Astrocyte of the spinal cord (primary cell): ENCODE measurements around the gene CAMSAP3.

Experiments
- DNase-seq: peaks from one replicate; pipeline ENCODE4 v3.0.0; 2011; ENCODE audit warnings: low read depth, low spot score
- H3K4me3 ChIP-seq: 2 replicates; pipeline ENCODE4 v1.5.1; 2011; ENCODE audit warnings: low read depth, mild to moderate bottlenecking, low read length, moderate library complexity
- in situ Hi-C: cut with HindIII; loops from 2 replicates; pipeline ENCODE4 v1.10.0; 2017; ENCODE audit warnings: low sequenced_read_pairs
- TF ChIP-seq, protein P1 (sequence below): IDR thresholded peaks from 2 replicates; pipeline ENCODE4 v1.5.1; 2012; ENCODE audit warnings: low read depth, mild to moderate bottlenecking, low read length, inconsistent platforms

CAMSAP3 gene

DNA sequence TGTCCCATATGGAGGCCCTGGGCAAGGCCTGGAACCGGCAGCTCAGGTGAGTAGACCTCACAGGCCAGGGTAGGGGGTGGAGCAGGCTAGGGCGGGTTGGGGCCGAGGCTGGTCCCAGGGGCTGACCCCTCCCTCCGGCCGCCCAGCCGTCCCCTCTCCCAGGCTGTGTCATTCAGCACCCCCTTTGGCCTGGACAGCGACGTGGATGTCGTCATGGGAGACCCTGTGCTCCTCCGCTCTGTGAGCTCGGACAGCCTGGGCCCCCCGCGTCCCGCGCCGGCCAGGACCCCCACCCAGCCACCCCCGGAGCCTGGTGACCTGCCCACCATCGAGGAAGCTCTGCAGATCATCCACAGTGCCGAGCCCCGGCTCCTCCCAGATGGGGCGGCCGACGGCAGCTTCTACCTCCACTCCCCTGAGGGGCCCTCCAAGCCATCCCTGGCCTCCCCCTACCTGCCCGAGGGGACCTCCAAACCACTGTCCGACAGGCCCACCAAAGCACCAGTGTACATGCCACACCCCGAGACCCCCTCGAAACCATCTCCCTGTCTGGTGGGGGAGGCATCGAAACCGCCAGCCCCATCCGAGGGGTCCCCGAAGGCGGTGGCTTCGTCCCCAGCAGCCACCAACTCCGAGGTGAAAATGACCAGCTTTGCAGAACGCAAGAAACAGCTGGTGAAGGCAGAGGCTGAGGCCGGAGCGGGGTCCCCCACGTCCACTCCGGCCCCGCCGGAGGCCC lies 16.0 kb downstream of the CAMSAP3 start:
- DNase-seq, result no peak
- H3K4me3 ChIP-seq, result no peak overlapping the region
- in situ Hi-C loops, result no loop called here
- TF ChIP-seq, protein P1, sequence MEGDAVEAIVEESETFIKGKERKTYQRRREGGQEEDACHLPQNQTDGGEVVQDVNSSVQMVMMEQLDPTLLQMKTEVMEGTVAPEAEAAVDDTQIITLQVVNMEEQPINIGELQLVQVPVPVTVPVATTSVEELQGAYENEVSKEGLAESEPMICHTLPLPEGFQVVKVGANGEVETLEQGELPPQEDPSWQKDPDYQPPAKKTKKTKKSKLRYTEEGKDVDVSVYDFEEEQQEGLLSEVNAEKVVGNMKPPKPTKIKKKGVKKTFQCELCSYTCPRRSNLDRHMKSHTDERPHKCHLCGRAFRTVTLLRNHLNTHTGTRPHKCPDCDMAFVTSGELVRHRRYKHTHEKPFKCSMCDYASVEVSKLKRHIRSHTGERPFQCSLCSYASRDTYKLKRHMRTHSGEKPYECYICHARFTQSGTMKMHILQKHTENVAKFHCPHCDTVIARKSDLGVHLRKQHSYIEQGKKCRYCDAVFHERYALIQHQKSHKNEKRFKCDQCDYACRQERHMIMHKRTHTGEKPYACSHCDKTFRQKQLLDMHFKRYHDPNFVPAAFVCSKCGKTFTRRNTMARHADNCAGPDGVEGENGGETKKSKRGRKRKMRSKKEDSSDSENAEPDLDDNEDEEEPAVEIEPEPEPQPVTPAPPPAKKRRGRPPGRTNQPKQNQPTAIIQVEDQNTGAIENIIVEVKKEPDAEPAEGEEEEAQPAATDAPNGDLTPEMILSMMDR, result no peak

DNA sequence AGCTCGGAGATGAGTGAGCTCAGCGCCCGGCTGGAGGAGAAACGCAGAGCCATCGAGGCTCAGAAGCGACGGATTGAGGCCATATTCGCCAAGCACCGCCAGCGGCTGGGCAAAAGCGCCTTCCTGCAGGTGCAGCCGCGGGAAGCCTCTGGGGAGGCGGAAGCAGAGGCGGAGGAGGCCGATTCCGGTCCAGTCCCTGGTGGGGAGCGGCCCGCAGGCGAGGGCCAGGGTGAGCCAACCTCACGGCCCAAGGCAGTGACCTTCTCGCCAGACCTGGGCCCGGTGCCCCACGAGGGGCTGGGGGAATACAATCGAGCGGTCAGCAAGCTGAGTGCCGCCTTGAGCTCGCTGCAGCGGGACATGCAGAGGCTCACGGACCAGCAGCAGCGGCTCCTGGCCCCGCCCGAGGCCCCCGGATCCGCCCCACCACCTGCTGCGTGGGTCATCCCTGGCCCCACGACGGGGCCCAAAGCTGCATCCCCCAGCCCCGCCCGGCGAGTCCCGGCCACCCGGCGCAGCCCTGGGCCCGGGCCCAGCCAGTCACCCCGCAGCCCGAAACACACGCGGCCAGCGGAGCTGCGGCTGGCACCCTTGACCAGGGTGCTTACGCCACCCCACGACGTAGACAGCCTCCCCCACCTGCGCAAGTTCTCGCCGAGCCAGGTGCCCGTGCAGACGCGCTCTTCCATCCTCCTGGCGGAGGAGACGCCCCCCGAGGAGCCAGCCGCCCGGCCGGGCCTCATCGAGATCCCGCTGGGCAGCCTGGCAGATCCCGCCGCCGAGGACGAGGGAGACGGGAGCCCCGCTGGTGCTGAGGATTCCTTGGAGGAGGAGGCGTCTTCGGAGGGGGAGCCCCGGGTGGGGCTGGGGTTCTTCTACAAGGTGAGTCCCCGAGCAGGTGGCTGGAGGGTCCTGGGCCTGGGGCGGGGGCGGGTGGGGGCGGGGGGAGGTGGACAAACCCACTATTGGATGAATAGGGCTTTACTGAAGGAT lies 16.9 kb downstream of the CAMSAP3 start:
- no peak overlapping the region for H3K4me3 ChIP-seq
- in situ Hi-C loops, result no loop called here
- no peak for DNase-seq
- TF ChIP-seq, protein P1, result no peak

DNA sequence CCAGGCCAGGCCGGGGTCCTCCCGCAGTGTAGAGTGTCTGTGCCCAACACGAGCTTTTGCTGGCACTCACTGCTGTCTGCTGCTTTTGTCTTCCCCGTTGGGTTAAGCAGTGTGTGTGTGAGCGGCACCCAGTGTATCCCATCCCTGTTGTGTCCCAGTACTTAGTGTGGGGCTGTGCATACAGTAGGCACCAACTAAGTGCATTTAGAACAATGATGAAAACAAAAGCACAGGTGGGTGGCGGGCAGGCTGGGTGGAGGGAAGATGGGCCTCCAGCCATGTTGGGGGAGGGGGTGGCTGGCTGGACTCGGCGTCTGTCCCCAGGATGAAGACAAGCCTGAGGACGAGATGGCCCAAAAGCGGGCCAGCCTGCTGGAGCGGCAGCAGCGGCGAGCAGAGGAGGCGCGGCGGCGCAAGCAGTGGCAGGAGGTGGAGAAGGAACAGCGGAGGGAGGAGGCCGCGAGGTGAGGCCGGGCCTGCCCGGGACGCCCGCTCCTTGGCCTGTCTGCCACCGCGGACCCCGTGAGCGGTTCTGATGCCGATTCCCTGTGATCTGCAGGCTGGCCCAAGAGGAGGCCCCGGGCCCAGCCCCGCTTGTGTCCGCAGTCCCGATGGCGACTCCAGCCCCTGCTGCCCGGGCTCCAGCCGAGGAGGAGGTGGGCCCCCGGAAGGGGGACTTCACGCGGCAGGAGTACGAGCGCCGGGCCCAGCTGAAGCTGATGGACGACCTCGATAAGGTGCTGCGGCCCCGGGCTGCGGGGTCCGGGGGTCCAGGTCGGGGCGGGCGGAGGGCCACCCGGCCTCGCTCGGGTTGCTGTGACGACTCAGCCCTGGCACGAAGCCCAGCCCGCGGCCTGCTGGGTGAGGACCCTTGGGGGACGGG lies 19.4 kb downstream of the CAMSAP3 start:
- H3K4me3 ChIP-seq, result no peak overlapping the region
- TF ChIP-seq, protein P1, result no peak
- in situ Hi-C loops, result no loop called here
- no peak for DNase-seq

DNA sequence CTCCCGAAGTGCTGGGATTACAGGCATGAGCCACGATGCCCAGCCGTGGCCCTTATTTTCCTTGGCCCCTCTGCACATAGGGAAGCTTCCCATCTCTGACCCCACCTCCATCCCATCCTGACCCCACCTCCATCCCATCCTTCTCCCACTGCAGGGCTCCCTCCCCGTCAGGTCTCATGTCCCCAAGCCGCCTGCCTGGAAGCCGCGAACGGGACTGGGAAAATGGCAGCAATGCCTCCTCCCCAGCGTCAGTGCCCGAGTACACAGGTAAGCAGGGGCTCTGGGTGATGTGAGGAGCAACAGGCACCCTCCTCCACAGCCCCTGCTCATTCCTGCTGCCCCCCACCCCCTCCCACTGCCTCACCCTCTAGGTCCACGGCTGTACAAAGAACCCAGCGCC lies 21.5 kb downstream of the CAMSAP3 start:
- in situ Hi-C loops, result no loop called here
- no peak overlapping the region for H3K4me3 ChIP-seq
- TF ChIP-seq, protein P1, result no peak
- no peak for DNase-seq

DNA sequence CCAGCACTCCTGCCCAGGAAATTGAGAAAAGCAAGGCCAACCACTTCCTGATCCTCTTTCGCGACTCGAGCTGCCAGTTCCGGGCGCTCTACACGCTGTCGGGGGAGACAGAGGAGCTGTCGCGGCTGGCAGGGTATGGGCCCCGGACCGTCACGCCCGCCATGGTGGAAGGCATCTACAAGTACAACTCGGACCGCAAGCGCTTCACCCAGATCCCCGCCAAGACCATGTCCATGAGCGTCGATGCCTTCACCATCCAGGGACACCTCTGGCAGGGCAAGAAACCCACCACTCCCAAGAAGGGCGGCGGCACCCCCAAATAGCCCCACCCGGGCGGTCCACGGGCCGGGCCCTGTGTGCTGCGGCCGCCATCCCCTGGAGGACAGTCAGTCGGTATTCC lies 22.1 kb downstream of the CAMSAP3 start:
- TF ChIP-seq, protein P1, result no peak
- H3K4me3 ChIP-seq, result no peak overlapping the region
- in situ Hi-C loops, result no loop called here
- no peak for DNase-seq

DNA sequence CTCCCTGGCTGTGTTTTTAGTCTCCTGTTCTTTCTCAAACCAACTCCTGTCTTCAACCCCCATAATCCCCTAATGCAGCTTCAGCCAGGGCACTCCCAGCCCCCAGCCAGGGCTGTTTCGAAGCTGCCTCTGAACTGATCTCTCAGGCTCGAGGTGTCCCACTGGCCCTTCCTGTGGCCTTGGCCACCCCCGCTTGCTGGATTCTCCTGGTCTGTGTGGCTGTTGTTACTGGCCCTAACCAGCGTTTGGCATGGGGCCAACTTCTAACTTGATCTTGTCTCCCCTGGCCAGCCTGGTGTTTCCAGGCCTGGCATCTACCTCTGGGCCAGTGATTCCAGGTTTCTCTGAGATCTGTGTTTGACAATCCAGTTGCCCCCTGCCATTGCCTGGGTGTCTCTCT lies 22.7 kb downstream of the CAMSAP3 start:
- in situ Hi-C loops, result no loop called here
- TF ChIP-seq, protein P1, result no peak
- DNase-seq, result no peak
- no peak overlapping the region for H3K4me3 ChIP-seq
